Lung (tissue), 12 donors: ENCODE results near the gene CHN2. TPM values are rescaled to one million over a fixed set of nuclear protein-coding genes. Genes with fewer than 3 reads are reported as not detected.

Source experiments
- ATAC-seq: fragments of 200-7000 bp; cut with Tn5 transposase; one replicate; pipeline ENCODE4 v1.9.1; 2020; ENCODE audit warnings: moderate number of reproducible peaks; ENCODE audit not compliant: insufficient read depth, low FRiP score
- DNase-seq, 3 donors: peaks; one replicate each; pipeline ENCODE4 v3.0.0-alpha.2; 2013 to 2017
- H3K27ac ChIP-seq, 2 donors: one replicate each; pipeline ENCODE4 v1.5.1; 2013; ENCODE audit warnings: mild to moderate bottlenecking in 2 of 2, moderate library complexity in 2 of 2, control low read depth in 1 of 2, inconsistent platforms in 1 of 2, low read depth in 1 of 2, low read length in 1 of 2
- H3K27me3 ChIP-seq, 3 donors: one replicate each; pipeline ENCODE4 v1.5.1; 2013; ENCODE audit warnings: low read length in 2 of 3; ENCODE audit not compliant: control insufficient read depth in 3 of 3, insufficient read depth in 3 of 3
- H3K36me3 ChIP-seq, 4 donors: one replicate each; pipeline ENCODE4 v1.5.1; 2013; ENCODE audit warnings: low read length in 4 of 4, mild to moderate bottlenecking in 1 of 4, moderate library complexity in 1 of 4; ENCODE audit not compliant: control insufficient read depth in 4 of 4, insufficient read depth in 4 of 4
- H3K4me1 ChIP-seq, 5 donors: one replicate each; pipeline ENCODE4 v1.5.1; 2013; ENCODE audit warnings: low read length in 5 of 5, mild to moderate bottlenecking in 2 of 5, moderate library complexity in 1 of 5; ENCODE audit not compliant: control insufficient read depth in 5 of 5, insufficient read depth in 5 of 5
- H3K4me3 ChIP-seq: one replicate; pipeline ENCODE4 v1.5.1; 2013; ENCODE audit warnings: mild to moderate bottlenecking, control low read depth, moderate library complexity
- H3K9ac ChIP-seq, 2 donors: one replicate each; pipeline ENCODE4 v1.5.1; 2013; ENCODE audit warnings: low read length in 2 of 2, control low read depth in 1 of 2; ENCODE audit not compliant: insufficient read depth in 1 of 2
- H3K9me3 ChIP-seq, 4 donors: one replicate each; pipeline ENCODE4 v1.5.1; 2013; ENCODE audit warnings: low read length in 3 of 4, mild to moderate bottlenecking in 1 of 4, moderate library complexity in 1 of 4; ENCODE audit not compliant: control insufficient read depth in 4 of 4, insufficient read depth in 3 of 4
- CTCF ChIP-seq: IDR thresholded peaks from 2 replicates; pipeline ENCODE4 v1.5.1; 2012; ENCODE audit warnings: mild to moderate bottlenecking; ENCODE audit errors: control extremely low read depth, extremely low read depth
- WGBS, 2 donors: extraction: QIAGEN DNeasy Blood & Tissue Kit; methylation state at CpG; one replicate each; pipeline ENCODE4 v1.1.7; 2013; 5-methylcytosine and 5-hydroxymethylcytosine counted together
- polyA plus RNA-seq, 2 donors: library from polyadenylated mRNA; stranded (reverse); fragments of 200-250 nt; gene quantifications; one replicate each; pipeline ENCODE4 v1.2.1, GENCODE V29; 2013
- total RNA-seq, 2 donors: library from RNA; depleted of rRNA in 1 of 2; stranded (reverse); fragments of >200 nt in 1 of 2; gene quantifications; one replicate each; pipeline ENCODE4 v1.2.1, GENCODE V29; 2014 to 2021
- donor health status: control.
- donor health status: control.
- donor health status: Bipolar disorder and iron deficiency.
- donor health status: healthy.
- donor health status: DM: yes; HTN: yes; CAD: no.

The CHN2 gene
- total and polyA plus RNA-seq, 4 donors = 3.2 to 11.0 (median 6.7) TPM

GRCh38 chr7:29194206-29194593 is 375 bp upstream of the CHN2 start:
- no peak overlapping the region for H3K9ac ChIP-seq
- no peak for TF ChIP-seq CTCF

GRCh38 chr7:29196191-29196590 is 1.6 kb downstream of the CHN2 start:
- ATAC-seq (no peak), DNase-seq (no peak)
- no peaks in the 10 kb centered on the region for H3K9me3 ChIP-seq
- H3K36me3 ChIP-seq = no peaks in the 10 kb centered on the region
- no peak overlapping the region for H3K27ac ChIP-seq
- WGBS, 2 donors = 21 to 27% methylated on average over 4 of the region's 4 CpGs
- H3K4me1 ChIP-seq = peaks cover 0 to 11% (median 0%) of the 10 kb centered on the region in 5 donors
- peaks cover 0 to 57% (median 33%) of the 10 kb centered on the region in 3 donors for H3K27me3 ChIP-seq
- no peak overlapping the region for H3K9ac ChIP-seq
- no peak for TF ChIP-seq CTCF
- H3K4me3 ChIP-seq = no peak overlapping the region

More at GRCh38 chr7:29194206-29194593, 375 bp upstream of the CHN2 start:
- H3K9me3 ChIP-seq = no peaks in the 10 kb centered on the region
- H3K4me1 ChIP-seq = peaks cover 0 to 11% (median 6%) of the 10 kb centered on the region in 5 donors
- H3K27ac ChIP-seq = peak overlapping the region in 1 of 2 donors; percentile 17
- H3K4me3 ChIP-seq = peak overlapping the region; percentile 63
- ATAC-seq (peak; percentile 6), DNase-seq (peak; percentile 41)
- H3K36me3 ChIP-seq = no peaks in the 10 kb centered on the region
- WGBS, 2 donors = 0 to 4% methylated on average over 16 to 40 of the region's 40 CpGs
- H3K27me3 ChIP-seq = peaks cover 0 to 71% (median 33%) of the 10 kb centered on the region in 3 donors

GRCh38 chr7:29196971-29197595 is 2.5 kb downstream of the CHN2 start:
- Histone ChIP-seq H3K27ac (no peak overlapping the region), H3K9me3 (no peaks in the 10 kb centered on the region), H3K4me3 (no peak overlapping the region), H3K36me3 (no peaks in the 10 kb centered on the region), H3K4me1 (peaks cover 0 to 14% (median 0%) of the 10 kb centered on the region in 5 donors), H3K27me3 (peaks cover 0 to 51% (median 33%) of the 10 kb centered on the region in 3 donors), H3K9ac (no peak overlapping the region)
- 66 to 85% methylated on average over 3 of the region's 3 CpGs for WGBS, 2 donors
- DNase-seq (no peak), ATAC-seq (no peak)
- no peak for TF ChIP-seq CTCF
